ENCODE data around the gene HSF2BP.
"Not testable (repeated sequence)": the region's sequence is repeated elsewhere in the genome, so short reads cannot be mapped to it uniquely, and the experiment has no call there.

Gene HSF2BP

DNA sequence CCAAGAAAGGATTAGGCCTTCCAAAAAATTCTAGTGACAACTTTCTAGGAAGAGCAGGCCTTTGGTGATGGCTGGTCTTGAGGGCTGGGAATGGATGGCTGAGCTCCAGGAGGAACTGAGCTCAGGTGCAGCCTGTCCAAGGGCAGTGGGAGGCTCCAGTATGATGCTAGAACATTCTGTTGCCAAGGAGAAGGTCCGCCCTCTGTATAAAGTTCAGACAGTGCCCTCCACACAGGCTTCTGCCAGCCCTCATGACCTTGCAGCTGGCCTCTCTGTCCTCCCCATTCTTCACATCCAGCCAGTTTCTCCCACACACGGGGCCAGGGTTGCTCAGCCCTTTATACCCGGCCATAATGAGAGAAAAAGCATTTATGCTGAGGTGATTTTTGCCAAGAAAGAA, 146.3 kb downstream of the HSF2BP start:
- FAIRE-seq, result not testable (repeated sequence)

DNA sequence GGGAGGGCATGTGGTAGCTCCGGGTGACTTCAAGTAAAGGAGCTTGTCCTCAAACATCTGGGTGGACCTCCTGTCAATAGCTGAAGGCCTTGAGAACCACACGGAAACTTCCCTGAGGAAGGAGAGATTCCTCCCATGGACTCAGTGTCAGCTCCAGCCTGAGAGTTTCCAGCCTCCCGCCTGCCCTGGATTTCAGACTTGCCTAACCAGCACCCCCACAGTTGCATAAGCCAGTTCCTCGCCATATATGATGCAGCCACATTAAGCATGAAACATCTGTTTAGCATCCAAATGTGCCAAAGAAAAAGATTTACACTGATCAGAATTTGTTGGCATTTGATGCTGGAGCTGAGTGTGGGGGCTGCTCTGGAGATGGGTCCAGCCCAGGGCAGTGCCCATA, 148.1 kb downstream of the HSF2BP start:
- not testable (repeated sequence) for FAIRE-seq

DNA sequence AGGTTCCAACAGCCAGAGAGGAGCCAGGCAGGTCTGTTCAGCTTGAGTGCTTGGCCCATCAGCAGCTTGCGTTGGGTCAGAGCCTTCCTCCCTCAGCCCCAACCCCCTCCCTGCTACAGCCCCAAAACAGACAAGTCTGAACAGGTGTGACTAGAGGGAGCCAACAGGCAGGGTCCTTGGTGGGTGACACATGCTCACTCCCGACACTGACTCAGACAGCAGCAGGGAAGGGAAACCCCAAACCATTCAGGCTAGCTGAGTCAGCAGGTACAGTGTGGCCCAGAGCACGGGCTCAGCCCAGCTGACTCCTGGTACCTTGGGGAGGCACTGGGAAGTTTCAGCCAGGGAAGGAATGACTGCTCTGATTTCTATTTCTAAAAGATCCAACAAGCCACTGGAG, 148.6 kb downstream of the HSF2BP start:
- not testable (repeated sequence) for FAIRE-seq

DNA sequence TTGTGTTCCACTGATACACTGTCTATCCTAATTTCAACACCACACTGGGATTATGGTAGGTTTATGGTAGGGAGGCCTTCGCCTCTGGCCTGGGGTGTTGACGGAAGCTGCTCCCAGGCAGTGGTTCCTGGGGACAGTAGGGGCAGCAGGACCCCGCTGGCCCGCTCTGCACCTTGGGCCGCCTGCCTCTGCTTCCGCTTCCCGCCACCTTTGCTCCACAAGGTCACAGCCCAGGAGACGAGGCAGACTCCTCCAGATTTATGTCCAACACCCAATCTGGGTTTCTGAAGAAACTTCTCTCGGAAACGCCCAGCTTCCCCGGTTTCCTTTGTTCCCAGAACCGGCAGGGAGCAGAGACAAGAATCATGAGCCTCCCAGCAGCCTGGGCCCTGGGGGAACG, 155.4 kb downstream of the HSF2BP start:
- FAIRE-seq, result not testable (repeated sequence)

DNA sequence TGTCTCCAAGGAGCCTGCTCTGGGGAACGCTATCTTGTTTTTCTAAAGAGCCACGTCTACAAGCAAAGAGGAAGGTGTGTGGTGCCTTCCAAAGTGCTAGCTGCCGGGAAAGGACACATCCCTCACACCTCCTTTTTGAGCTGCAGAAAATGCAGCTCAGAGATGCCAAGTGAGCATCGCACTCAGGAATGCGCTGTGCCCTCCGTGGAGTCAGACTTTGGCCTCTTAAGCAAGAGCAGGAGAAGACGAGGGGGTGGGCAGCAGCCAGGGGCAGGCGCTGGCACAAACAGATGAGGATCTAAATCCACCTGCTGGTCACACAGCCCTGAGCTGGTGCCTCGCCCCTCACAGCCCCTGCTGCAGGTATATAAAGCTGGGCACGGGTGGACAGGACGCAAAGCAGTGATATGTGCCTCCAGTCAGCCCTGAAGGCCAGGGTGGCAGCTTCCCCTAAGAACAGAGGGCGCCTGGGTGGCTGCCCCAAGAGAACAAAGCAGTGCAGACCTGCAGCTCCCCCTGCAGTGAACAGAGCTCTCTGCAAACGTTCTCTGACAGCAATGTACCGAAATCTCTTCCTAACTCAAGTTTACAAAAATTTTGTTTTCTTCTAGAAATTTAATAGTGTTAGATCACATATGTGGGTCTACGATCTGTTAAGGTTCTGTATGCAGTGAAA, 156.1 kb downstream of the HSF2BP start:
- FAIRE-seq, result not testable (repeated sequence)

DNA sequence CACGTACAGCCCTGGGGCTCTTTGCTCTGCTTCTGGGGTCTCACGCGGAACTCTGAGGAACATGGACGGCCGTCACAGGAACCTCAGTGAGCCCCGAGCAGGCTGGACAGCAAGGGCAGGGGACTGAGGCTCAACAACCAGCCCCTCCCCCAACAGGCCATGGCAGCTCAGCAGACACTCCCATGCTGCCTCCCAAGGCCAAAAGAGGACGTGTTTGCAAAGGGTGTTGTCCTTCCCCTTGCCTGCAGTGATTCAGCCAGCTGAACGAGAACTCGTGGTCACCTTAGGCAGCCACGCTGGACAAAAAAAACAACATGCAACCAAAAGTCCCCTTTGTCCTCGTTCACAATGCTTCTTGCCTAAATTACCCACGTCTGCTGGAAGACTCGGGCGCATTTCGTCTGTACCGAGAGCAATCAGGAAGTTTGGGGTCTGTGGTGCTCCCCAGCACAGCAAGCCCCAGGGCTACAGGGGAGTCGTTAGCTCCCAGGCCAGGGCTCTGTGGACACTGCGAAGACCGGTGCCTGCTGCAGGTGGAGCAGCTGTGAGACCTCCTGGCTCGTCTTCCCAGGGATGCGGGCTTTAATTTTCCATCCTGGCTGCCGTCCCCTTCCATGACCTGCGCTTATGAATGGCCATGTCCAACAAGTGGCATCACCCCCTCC, 156.7 kb downstream of the HSF2BP start:
- FAIRE-seq, result not testable (repeated sequence)

DNA sequence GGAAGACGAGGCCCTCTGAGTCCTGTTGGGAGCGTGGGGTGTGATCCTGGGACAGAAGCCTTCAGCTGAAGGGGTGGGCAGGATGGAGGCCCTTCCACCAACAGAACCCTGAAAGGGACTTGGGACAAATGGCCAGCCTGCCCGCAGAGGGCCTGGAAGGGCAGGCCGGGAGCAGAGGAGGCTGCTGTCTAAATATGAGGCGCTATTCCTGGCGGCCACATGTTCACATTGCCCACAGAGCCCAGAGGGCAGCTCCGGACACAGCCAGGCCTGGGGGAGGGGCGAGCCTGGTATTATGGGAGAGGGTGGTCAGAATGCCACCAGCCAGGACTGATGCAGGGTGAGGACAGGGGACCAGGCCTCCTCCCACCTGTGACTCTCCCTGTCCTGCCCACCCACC, 160.4 kb downstream of the HSF2BP start:
- FAIRE-seq, result not testable (repeated sequence)

DNA sequence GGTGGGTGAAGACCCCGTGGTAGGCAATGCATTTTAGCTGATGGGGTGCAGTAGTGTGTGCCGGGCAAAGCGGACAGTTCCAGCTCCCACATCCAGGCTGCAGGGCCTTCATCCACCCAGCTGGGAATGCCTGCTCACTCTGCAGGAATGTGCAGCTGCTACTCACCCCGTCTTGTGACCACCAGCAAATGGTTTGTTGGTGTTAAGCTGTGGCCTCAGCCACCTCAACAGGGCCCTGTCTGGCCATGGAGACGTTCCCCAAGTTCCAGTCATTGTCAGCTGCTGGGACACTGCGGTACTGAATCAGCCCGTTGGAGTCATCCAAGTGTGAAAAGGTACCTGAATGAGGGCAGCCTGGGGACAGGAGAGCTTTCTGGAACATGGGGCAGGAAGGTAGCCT, 161.2 kb downstream of the HSF2BP start:
- FAIRE-seq, result peak; percentile 91

DNA sequence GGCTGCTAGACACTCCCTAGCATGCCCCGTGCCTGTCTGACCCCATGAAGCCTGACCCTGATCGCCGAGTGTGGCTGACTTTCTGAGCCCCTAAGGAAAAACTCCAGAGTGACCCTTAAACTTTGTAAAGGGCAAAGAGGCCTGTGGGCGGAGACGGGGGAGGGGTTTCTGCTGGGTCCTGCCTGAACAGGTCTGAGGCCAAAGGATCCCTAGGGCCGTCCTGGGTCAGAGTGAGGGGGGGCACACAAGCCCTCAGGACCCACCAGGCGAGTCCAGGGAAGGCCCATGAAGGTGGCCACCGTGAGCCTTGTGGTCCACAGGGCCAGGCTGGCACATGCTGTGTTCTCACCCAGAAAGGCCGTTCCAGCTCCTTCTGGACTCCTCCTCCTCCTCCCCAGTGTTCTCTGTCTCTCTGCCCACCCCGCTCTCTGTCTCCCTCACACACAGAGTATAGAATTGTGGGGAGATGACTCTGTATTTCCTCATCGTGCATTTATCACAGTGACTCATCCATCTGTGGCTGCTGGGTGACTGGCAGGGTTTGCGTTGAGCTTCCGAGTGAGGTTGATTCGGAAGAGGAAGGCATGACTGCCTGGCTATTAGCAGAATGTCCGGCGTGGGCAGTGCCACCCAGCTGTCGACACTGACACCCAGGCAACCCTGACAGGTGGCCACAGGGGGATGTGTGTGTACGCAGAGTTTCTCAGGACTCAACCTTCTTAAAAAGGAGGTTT, 164.8 kb downstream of the HSF2BP start:
- not testable (repeated sequence) for FAIRE-seq

DNA sequence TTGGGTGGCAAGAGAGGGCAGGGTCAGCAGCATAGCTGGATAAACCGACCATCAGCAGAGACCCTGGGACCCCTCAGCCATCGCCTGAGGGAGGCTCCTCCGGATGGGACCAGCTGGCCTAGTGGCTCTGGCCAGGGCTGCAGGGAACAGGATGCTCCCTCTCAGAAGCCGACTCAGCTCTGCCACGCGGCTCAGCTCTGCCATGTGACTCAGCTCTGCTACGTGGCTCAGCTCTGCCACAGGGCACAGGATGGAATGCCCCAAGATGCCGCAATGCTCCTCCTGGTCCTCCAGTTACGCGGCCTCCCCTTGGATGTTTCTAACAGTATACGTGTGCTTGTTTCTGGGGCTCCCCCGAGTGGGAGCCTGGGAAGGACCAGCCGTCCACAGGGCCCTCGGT, 165.8 kb downstream of the HSF2BP start:
- FAIRE-seq, result not testable (repeated sequence)

DNA sequence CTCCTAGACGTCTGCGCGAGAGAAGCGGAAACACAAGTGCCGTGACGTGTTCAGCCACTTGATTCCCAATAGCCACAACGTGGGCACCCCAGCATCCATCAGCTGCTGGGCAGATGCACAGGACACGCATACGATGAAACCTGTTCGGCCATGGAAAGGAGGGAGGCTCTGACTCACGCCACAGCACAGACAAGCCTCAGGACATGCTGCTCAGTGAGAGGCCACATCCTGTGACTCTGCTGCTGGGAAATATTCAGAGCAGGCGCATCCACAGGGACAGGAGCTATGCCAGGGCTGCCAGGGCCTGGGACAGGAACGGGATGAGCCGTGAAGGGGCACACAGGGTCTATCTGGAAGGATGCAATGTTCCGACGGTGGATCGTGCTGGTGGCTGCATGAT, 171.1 kb downstream of the HSF2BP start:
- not testable (repeated sequence) for FAIRE-seq

DNA sequence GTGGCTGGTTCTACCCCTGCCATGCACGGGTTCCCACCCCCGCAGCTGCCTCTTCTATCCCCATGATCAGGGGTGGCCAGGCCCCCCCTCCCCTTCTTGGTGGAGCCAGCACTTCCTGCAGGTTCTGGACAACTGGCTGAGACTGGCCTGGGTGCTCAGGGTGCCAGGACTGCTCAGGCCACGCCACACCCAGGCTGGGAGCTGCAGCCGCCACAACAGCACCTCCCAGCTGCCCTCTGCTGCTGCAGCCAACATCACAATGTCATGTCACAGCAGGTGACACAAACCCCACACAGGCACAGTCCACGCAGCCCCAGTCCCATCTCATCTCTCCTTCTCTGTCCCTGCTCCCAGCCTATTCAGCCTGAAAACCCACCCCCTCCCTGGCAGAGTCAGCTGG, 173.2 kb downstream of the HSF2BP start:
- FAIRE-seq, result not testable (repeated sequence)

DNA sequence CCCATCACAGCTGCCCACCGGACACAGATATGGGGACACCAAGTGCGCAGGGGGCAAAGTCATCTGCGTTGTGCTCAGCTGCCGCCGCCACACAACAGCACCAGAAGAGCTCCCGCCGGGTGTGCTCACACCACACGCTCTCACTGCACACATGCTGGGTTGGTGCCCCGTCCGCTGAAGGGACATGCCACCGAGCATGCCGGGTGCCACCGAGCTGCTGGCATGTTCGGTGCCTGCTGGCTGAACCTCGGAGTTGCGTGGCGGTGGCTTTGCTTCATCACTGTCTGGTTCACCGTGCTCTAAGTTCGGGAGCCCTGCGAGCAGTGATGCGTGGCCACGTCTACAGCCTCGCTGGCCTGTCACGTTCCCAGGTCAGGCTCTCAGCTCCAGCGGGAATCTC, 174.3 kb downstream of the HSF2BP start:
- not testable (repeated sequence) for FAIRE-seq

DNA sequence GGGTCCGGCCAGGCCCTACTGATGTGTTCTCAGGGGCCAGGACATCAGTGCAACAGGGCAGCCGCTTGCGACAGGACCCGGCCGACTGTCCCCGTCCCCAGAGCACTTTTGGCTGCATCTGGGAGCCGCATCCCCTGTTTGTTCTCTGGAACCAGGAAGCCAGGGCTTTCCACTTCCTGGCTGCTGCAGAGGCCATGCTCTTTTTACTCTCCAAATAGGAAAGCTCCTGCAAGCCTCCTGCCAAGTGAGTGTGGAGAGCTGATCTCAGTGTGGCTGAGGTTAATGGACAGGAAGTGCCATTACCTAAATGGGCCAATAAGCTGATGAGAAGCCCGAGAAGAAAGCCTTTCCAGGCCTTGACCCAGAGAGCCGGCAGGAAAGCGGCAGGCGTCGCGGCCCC, 180.1 kb downstream of the HSF2BP start:
- FAIRE-seq, result not testable (repeated sequence)

All from G401.6 (cell line).